ENCODE results near the gene SPATA2L. TPM values are rescaled to one million over a fixed set of nuclear protein-coding genes. Genes with fewer than 3 reads are reported as not detected.

SPATA2L gene
- total and polyA plus RNA-seq, 2 of the 13 experiments (the other 11 are each of a cell fraction or from before 2014, with no cell fraction given), result 9.1 to 20.7 TPM

- TF ChIP-seq AGO1 (IDR thresholded peaks at IDR 0.05; ENCODE audit: low read depth, low read length, poor library complexity, severe bottlenecking), result peak; percentile 79
- TF ChIP-seq HOXA7 (CRISPR knock-in tag; IDR thresholded peaks at IDR 0.05), result no peak
- TF ChIP-seq ZBTB42 (CRISPR knock-in tag; IDR thresholded peaks at IDR 0.05), result no peak
- TF ChIP-seq NFE2 (CRISPR knock-in tag; IDR thresholded peaks at IDR 0.05), result no peak
- TF ChIP-seq KDM4B (CRISPR knock-in tag; IDR thresholded peaks at IDR 0.05), result no peak
- no peak for TF ChIP-seq ZNF878 (CRISPR knock-in tag; IDR thresholded peaks at IDR 0.05)
- no peak for TF ChIP-seq GATAD2A (CRISPR knock-in tag; IDR thresholded peaks at IDR 0.05)
- no peak for TF ChIP-seq ZFYVE20 (CRISPR knock-in tag; IDR thresholded peaks at IDR 0.05; ENCODE audit: borderline replicate concordance, low read depth)
- no peak for TF ChIP-seq ZNF770 (CRISPR knock-in tag; IDR thresholded peaks at IDR 0.05)
- no peak for TF ChIP-seq MEIS2 (CRISPR knock-in tag; IDR thresholded peaks at IDR 0.05)
- TF ChIP-seq HCFC1 (IDR thresholded peaks at IDR 0.05; ENCODE audit: low read depth, low read length), result no peak
- TF ChIP-seq SMYD3 (CRISPR knock-in tag; IDR thresholded peaks at IDR 0.05), result no peak
- no peak for TF ChIP-seq FOXA1 (IDR thresholded peaks at IDR 0.05)
- TF ChIP-seq FOXA1 (CRISPR knock-in tag; IDR thresholded peaks at IDR 0.05), result no peak
- no peak for TF ChIP-seq ZSCAN29 (CRISPR knock-in tag; conservative IDR thresholded peaks at IDR 0.05)
- TF ChIP-seq TIGD3 (CRISPR knock-in tag; IDR thresholded peaks at IDR 0.05; ENCODE audit: borderline replicate concordance), result no peak
- no peak for TF ChIP-seq ZBTB25 (CRISPR knock-in tag; IDR thresholded peaks at IDR 0.05)
- TF ChIP-seq NFIB (CRISPR knock-in tag; IDR thresholded peaks at IDR 0.05; ENCODE audit: borderline replicate concordance), result no peak
- TF ChIP-seq GLMP (CRISPR knock-in tag; IDR thresholded peaks at IDR 0.05; ENCODE audit: borderline replicate concordance), result no peak
- TF ChIP-seq KLF11 (CRISPR knock-in tag; IDR thresholded peaks at IDR 0.05), result no peak
- TF ChIP-seq ZNF17 (CRISPR knock-in tag; IDR thresholded peaks at IDR 0.05), result no peak
- TF ChIP-seq MXD1 (CRISPR knock-in tag; IDR thresholded peaks at IDR 0.05), result no peak
- no peak for TF ChIP-seq MXI1 (IDR thresholded peaks at IDR 0.05; ENCODE audit: borderline replicate concordance, low read depth, low read length)
- no peak for TF ChIP-seq PREB (CRISPR knock-in tag; IDR thresholded peaks at IDR 0.05)
- TF ChIP-seq NCOA1 (CRISPR knock-in tag; IDR thresholded peaks at IDR 0.05), result no peak
- no peak for TF ChIP-seq BORCS8-MEF2B (CRISPR knock-in tag; IDR thresholded peaks at IDR 0.05)
These were observed 9.4 kb downstream of the SPATA2L start (continued) for GRCh38 chr16:89691986-89692569.
